NCI-H2227 (cell line): ENCODE results near the gene AGBL5.

Experiments used
- DNase-seq: peaks from one replicate; lab custom pipeline; 2025; ENCODE audit not compliant: unreplicated experiment; lab: John Stamatoyannopoulos, UW

Gene AGBL5

GRCh38 chr2:27049422-27050280, 1.8 kb upstream of the AGBL5 start:
- DNase-seq, result peak; percentile 76

GRCh38 chr2:27050281-27050995, 1.0 kb upstream of the AGBL5 start:
- DNase-seq, result peak; percentile 95

DNA sequence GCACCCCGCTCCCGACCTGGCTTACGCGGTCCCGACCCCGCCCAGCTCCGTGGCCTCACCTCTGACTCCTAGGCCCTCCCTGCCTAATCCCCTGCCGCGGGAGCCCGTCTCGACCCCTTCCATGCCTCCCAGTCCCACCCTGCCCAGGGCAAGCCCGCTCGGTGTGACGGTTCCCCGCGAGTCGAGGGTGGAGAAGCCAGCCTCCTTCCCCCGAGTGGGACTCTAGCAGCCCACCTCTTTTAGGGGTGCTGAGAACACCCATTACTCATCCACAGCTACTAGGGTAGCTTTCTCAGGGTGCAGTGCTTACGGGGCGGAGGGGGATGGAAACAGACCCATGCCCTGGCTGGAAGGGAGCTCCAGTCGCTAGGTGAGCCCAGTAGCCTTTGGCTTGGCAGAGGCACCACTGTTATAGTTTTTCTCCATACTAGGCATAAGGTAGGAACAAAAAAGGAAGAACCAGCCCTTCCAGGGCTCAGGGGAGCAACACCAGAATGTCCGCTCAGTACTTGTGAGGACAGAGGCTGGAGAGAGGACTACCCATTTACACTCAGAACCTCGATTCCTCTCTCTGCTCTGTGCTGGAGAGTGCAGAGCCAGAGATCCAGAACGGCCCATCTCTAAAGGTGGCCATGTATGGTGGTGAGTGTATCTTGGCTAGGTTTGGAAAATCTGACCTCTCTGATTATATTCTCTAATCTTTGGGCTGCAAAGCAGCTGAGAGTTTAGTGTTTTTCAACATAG, 606 bp downstream of the AGBL5 start:
- DNase-seq, result peak; percentile 58

GRCh38 chr2:27053321-27053720, 1.9 kb downstream of the AGBL5 start:
- DNase-seq, result no peak

GRCh38 chr2:27053776-27054175, 2.3 kb downstream of the AGBL5 start:
- DNase-seq, result no peak

GRCh38 chr2:27054721-27055120, 3.3 kb downstream of the AGBL5 start:
- DNase-seq, result no peak

DNA sequence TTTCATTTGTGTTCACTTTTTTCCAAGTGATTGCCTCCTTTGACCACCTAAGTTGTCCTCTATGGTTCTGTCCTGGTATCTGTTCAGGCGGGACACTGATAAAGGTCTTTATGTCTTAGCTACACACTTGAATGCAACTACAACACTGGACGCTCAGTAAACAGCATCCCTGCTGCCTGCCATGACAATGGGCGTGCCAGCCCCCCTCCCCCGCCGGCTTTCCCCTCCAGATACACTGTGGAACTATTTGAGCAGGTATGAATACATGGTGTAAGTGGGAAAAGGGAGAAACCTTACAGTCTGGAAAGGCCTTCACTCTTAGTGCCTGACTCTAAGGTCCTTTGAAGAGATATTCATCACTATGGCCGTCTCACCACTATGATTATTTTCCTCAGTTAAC, 5.7 kb downstream of the AGBL5 start:
- DNase-seq, result no peak

GRCh38 chr2:27058210-27058609, 6.7 kb downstream of the AGBL5 start:
- no peak for DNase-seq

DNA sequence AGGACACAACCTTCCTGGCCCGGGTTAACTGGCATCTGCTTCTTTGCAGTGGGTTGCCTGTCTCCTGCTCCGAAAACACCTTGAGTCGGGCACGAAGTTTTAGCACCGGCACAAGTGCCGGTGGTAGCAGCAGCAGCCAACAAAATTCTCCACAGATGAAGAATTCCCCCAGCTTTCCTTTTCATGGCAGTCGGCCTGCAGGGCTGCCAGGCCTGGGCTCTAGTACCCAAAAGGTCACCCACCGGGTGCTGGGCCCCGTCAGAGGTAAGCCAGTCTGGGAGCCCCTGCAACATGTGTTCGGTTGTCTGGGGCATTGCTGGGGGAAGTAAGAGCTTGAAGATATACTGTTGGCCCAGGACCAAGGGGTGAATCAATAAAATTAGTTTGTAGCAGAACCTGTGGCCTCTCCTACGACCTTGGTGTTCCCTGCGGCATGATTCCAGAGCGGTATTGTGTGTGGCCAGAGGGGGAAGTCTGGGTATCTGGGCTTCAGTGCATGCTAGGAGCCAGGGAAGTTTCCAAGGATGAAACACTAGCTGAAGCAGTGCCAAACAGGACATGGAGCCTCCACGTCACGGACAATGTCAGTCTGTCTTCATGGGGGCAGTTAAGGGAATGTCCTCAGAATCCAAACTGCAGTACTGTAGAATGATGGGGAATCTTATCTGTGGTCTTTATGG, 7.8 kb downstream of the AGBL5 start:
- no peak for DNase-seq

DNA sequence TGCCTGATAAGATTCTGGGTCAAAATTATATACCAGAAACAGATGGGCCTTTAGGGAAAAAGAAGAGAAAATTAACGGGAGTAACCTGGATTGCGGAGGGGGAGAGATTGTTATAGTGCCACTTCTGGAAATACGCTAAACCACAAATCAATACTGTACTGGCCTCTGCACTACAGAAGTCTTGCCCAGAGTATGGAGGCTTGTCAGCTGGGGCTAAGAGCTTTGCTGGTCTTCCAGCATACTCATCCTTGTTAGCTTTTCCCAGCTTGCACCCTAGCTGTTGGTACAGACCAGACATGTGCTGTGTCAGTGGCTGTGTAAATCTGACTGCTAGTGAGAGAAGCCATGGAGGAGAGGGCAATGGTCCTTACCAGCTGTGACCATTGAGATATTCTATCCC, 8.9 kb downstream of the AGBL5 start:
- peak; percentile 38 for DNase-seq

- no peak for DNase-seq
These were observed 13.7 kb downstream of the AGBL5 start for GRCh38 chr2:27065128-27065527.

GRCh38 chr2:27067385-27067784, 15.9 kb downstream of the AGBL5 start:
- no peak for DNase-seq

DNA sequence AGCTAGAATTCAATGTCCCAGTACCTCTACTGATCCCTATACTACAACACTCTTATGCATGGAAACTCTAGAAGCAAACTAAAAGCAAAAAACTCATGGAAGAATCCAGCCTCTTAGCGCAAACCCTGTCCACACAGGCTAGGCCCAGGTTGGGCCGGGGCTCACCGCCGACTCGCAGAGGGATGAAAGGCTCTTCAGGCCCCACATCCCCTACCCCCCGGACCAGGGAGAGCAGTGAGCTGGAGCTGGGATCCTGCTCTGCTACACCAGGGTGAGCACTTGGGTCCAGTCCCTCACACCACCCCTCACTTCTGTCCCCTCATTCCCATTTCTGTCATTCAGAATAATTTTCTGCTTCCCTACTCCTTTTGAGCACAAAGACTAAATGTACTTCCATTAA, 18.0 kb downstream of the AGBL5 start:
- DNase-seq, result no peak

GRCh38 chr2:27069961-27070618, 18.6 kb downstream of the AGBL5 start:
- no peak for DNase-seq

DNA sequence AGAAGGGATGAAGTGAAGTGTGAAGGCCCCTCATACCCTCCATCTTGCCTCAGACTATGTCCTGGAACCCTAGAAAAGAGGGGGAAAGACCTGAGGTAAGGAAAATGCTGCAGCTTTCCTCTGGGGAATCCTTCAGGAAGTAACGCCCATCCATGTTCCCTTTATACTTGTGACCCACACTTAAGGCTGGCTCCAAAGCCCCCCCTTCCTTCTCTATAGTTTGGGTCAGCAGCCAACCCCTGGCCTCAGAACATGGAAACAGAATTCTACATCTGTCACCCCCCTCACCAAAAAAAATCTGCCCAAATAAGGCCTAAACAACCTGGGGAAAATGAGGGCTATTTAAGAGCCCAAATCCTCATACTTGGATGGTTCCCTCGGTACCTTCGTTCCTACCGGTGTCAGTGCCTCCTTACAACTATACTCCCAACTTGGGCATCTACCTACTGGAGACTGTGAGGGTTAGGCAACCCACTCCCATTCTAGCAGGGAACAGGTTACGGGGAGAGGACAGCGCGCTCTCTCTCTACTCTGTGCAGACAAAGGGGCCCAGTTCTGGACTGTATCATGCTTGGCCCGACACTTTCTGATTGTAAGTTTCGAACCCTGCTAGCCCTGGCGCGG, 19.3 kb downstream of the AGBL5 start:
- no peak for DNase-seq

DNA sequence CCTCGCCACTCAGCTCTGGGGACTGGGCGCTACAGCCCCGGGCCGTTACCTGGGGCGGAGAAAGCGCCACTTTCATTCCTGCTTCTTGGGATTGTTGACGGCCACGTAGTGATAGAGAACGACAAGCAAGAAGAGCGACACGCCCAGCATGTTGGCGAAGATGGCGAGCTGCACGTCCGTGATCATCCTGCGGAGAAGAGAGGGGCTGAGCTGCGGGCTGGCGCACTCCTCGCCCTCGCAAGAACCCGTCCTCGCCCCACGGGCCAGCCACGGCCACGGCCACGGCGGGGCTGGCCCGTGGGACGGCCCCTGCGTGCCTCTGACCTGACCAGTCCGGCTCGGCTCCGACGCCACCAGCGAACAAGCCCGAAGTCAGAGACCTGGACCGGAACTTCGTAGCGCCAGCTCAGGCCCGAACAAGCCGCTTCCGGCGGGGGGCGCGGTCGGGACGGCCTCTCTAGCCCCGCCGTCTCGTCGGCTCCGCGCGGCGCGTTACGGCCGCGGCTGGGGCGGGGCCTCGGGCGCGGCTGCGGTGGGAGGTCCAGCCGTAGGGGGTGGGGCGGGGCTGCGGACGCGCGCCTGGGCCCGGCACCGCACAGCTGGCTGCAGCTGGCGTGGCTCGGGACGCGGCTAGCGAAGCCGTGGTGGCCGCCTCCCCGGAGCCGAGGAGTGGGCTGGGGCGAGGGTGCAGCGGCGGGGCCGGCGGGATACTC, 20.0 kb downstream of the AGBL5 start, which contains the start of gene OST4:
TSS of gene OST4 (minus strand) at position 378 of the 713 bp plus-strand sequence.
- DNase-seq, result peak; percentile 97

- peak; percentile 27 for DNase-seq
These were observed 20.7 kb downstream of the AGBL5 start for GRCh38 chr2:27071990-27072830.

GRCh38 chr2:27072920-27073319, 21.5 kb downstream of the AGBL5 start:
- DNase-seq, result no peak
